ENCODE data around the gene CFAP298. TPM values are rescaled to one million over a fixed set of nuclear protein-coding genes. Genes with fewer than 3 reads are reported as not detected.

Gene CFAP298
- total RNA-seq, 4 donors from 2014 or later, result 17.3 to 28.0 (median 20.6) TPM

DNA sequence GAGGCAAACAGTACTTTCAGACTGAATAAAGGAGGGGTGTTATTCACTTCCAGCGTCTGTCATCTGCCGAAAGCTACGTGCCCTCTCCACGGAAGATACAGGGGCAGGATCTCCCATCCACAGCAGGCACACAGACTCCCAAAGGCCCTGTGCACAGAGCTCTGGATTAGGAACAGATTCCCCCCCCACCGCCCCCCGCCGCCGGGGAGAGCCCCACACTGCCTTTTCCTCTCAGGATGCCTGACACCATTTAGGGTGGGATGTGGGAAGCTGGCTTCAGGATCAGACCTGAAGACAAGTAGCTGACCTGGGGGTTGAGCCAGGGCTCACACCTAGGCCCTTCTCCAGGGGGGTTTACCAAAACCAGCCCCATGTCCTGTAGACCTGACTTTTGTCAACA, 18.5 kb downstream of the CFAP298 start:
- TF ChIP-seq POLR2A (IDR thresholded peaks at IDR 0.05), result no peak
- no peaks in the 10 kb centered on the region for H3K4me1 ChIP-seq
- H3K27me3 ChIP-seq, result no peaks in the 10 kb centered on the region
- DNase-seq, result no peak
- H3K4me3 ChIP-seq, result no peak overlapping the region
- H3K36me3 ChIP-seq, result peaks cover 0 to 5% (median 0%) of the 10 kb centered on the region in 3 donors
- H3K27ac ChIP-seq, result no peak overlapping the region
- no peaks in the 10 kb centered on the region for H3K9me3 ChIP-seq

DNA sequence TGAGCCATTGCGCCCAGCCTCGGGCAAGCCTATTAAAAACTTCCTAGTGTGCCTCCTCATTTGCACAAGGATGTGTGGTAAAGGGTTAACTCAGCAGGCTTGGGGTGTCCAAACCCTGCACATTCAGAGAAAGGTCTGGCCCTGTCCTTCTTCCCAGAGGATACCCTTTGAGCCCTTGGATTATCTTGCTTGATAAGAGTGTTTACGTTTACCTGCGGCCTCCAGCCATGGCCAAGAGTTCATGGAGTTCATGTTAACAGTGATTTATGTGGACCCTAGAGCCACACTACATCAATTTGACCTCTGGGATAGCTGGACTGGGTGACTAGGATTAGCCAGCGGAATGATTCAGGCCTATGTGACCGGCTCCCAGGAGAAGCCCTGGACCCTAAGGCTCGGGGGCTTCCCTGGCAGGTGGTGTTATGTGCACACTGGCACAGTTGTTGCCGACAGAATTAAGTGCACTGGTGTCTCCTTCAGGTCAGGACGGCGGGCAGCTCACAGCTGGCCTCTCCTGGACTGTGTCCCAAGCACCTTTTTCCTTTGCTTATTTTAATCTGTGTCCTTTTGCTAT, 19.2 kb downstream of the CFAP298 start:
- H3K4me1 ChIP-seq, result no peaks in the 10 kb centered on the region
- H3K27ac ChIP-seq, result no peak overlapping the region
- DNase-seq, result no peak
- no peak for TF ChIP-seq POLR2A (IDR thresholded peaks at IDR 0.05)
- TF ChIP-seq, protein P1, sequence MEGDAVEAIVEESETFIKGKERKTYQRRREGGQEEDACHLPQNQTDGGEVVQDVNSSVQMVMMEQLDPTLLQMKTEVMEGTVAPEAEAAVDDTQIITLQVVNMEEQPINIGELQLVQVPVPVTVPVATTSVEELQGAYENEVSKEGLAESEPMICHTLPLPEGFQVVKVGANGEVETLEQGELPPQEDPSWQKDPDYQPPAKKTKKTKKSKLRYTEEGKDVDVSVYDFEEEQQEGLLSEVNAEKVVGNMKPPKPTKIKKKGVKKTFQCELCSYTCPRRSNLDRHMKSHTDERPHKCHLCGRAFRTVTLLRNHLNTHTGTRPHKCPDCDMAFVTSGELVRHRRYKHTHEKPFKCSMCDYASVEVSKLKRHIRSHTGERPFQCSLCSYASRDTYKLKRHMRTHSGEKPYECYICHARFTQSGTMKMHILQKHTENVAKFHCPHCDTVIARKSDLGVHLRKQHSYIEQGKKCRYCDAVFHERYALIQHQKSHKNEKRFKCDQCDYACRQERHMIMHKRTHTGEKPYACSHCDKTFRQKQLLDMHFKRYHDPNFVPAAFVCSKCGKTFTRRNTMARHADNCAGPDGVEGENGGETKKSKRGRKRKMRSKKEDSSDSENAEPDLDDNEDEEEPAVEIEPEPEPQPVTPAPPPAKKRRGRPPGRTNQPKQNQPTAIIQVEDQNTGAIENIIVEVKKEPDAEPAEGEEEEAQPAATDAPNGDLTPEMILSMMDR (IDR thresholded peaks at IDR 0.05), result no peak
- no peaks in the 10 kb centered on the region for H3K9me3 ChIP-seq
- no peaks in the 10 kb centered on the region for H3K27me3 ChIP-seq
- no peak overlapping the region for H3K4me3 ChIP-seq
- peaks cover 0 to 3% (median 0%) of the 10 kb centered on the region in 3 donors for H3K36me3 ChIP-seq

DNA sequence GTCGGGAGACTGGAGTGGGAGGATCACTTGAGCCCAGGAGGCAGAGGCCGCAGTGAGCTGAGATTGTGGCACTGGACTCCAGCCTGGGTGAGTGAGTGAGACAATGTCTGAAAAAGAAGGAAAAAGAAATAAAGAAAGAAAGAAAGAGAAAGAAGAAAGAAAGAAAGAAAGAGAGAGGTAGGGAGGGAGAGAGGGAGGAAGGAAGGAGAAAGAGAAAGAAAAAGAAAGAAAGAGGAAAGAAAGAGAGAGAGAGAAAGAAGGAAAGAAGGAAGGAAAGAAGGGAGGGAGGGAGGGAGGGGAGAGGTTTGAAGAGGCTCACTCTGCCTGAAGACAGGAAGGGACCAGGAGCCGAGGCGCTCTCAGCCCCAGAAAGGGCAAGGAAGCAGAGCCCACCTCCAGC, 22.0 kb downstream of the CFAP298 start:
- DNase-seq, result no peak
- H3K9me3 ChIP-seq, result no peaks in the 10 kb centered on the region
- no peaks in the 10 kb centered on the region for H3K27me3 ChIP-seq
- TF ChIP-seq, protein P1 (IDR thresholded peaks at IDR 0.05), result no peak
- no peak for TF ChIP-seq POLR2A (IDR thresholded peaks at IDR 0.05)
- H3K36me3 ChIP-seq, result no peaks in the 10 kb centered on the region
- H3K4me1 ChIP-seq, result no peaks in the 10 kb centered on the region
- no peak overlapping the region for H3K4me3 ChIP-seq
- H3K27ac ChIP-seq, result no peak overlapping the region

DNA sequence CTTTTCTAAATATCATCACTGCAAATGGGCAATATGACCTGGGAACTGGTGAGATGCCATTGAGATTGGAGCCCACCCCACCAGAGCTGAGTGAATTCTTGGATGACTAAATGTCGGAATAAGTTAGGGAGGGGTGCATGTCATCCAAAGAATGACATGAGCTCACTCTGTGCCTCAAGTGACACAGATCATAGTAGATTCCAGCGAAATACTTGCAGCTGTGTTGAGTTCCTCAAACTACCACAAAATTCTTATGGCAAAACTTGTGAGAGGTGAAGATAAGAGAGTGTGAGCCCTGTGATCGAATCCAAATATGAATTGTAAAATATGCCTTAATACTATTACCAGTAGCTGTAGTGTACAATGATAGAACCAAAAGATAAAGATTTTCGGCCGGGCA, 24.5 kb downstream of the CFAP298 start:
- Histone ChIP-seq H3K9me3 (no peaks in the 10 kb centered on the region), H3K27ac (no peak overlapping the region), H3K4me3 (no peak overlapping the region), H3K36me3 (no peaks in the 10 kb centered on the region), H3K27me3 (no peaks in the 10 kb centered on the region), H3K4me1 (no peaks in the 10 kb centered on the region)
- TF ChIP-seq POLR2A (IDR thresholded peaks at IDR 0.05), result no peak
- TF ChIP-seq, protein P1 (IDR thresholded peaks at IDR 0.05), result no peak
- DNase-seq, result no peak

DNA sequence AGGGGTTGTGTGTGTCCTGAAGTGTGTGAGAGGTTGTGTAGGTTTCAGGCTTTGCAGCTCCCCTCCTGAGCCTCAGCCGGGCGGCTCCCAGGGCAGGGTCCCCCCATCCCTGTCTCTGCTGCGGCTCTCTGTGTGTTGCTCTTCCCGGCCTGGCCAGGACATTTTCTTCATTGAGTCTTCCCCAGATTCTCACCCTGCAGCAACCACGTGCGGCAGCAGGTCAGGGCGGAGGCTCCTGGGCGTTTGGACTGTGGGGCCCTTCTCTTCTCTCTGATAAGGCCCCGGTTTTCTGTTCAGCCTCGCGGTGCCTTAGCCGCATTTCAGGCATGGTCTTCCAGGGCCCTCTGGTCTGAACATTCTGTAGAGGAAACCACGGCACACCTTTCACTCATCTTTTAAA, 25.1 kb downstream of the CFAP298 start:
- H3K4me1 ChIP-seq, result no peaks in the 10 kb centered on the region
- H3K4me3 ChIP-seq, result no peak overlapping the region
- DNase-seq, result no peak
- H3K27ac ChIP-seq, result no peak overlapping the region
- H3K9me3 ChIP-seq, result no peaks in the 10 kb centered on the region
- TF ChIP-seq POLR2A (IDR thresholded peaks at IDR 0.05), result no peak
- TF ChIP-seq, protein P1 (IDR thresholded peaks at IDR 0.05), result no peak
- H3K27me3 ChIP-seq, result no peaks in the 10 kb centered on the region
- no peaks in the 10 kb centered on the region for H3K36me3 ChIP-seq

DNA sequence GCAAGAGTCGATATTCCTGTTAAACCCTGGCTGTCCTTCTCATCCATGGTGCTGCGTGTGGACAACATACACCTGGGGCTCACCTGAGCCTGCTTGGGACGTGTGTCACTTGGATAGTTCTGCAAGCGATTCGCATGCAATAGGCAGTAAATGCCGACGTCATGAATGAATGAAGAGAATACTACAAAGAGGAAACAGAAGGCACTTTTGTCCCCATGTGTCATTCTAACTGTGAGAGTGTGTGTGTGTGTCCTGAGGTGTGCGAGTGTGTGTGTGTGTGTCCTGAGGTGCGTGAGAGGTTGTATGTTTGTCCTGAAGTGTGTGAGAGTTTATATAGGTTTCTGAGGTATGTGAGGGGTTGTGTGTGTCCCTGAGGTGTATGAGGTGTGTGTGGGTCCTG, 26.2 kb downstream of the CFAP298 start:
- DNase-seq, result no peak
- Histone ChIP-seq H3K4me1 (no peaks in the 10 kb centered on the region), H3K4me3 (no peak overlapping the region), H3K9me3 (no peaks in the 10 kb centered on the region), H3K27ac (no peak overlapping the region), H3K36me3 (no peaks in the 10 kb centered on the region), H3K27me3 (no peaks in the 10 kb centered on the region)
- TF ChIP-seq, protein P1 (IDR thresholded peaks at IDR 0.05), result no peak
- no peak for TF ChIP-seq POLR2A (IDR thresholded peaks at IDR 0.05)

Data from Peyer's patch (tissue), 4 donors.